A549 (cell line): ENCODE data around the gene TTC21A. TPM values are rescaled to one million over a fixed set of nuclear protein-coding genes. Genes with fewer than 3 reads are reported as not detected.

Experiments used
- ATAC-seq, 2 experiments: fragments of 200-7000 bp in 1 of 2; fragments of >200 bp in 1 of 2; cut with Nextera tagmentation in 1 of 2; cut with Tn5 transposase in 1 of 2; 3 replicates each; pipeline versions ENCODE4 v1.8.0 to v1.9.1; 2018 to 2020; ENCODE audit warnings: mild to moderate bottlenecking in 1 of 2, moderate library complexity in 1 of 2
- CTCF ChIA-PET: fragments of 300-600 bp; sonication (Branson Sonifier 250); formaldehyde crosslinking; extraction: SDS; loops from one replicate; lab custom pipeline; 2021; ENCODE audit warnings: antibody characterized with exemption, inconsistent platforms; lab: Yijun Ruan, JAX
- POLR2A ChIA-PET: fragments of 350-600 bp; formaldehyde crosslinking; extraction: SDS; loops from one replicate; lab custom pipeline; 2021; ENCODE audit warnings: antibody characterized with exemption, inconsistent platforms; lab: Yijun Ruan, JAX
- DNase-seq, 2 experiments: peaks; one replicate each; pipeline versions ENCODE4 v3.0.0 to v3.0.0-alpha.2; 2011 to 2016; ENCODE audit warnings: low read depth in 1 of 2, low spot score in 1 of 2
- FAIRE-seq: peaks from 2 replicates; lab custom pipeline; 2011; peaks lifted over from hg19 to GRCh38; lab: Jason Lieb, UNC
- H3K27ac ChIP-seq, 2 experiments: fragments of >200 bp; sonication (Bioruptor Twin); formaldehyde crosslinking; 3 replicates each; pipeline ENCODE4 v1.5.1; 2016 to 2017
- H3K4me1 ChIP-seq: fragments of >200 bp; sonication (Bioruptor Twin); formaldehyde crosslinking; 3 replicates; pipeline ENCODE4 v1.6.1; 2016
- H3K4me2 ChIP-seq: fragments of >200 bp; sonication (Bioruptor Twin); formaldehyde crosslinking; 3 replicates; pipeline ENCODE4 v1.6.1; 2016
- H3K4me3 ChIP-seq: fragments of >200 bp; sonication (Bioruptor Twin); formaldehyde crosslinking; 3 replicates; pipeline ENCODE4 v1.5.1; 2016
- H3K9me3 ChIP-seq: fragments of >200 bp; sonication (Bioruptor Twin); formaldehyde crosslinking; 3 replicates; pipeline ENCODE4 v1.6.1; 2016
- CHD4 ChIP-seq: fragments of 200-600 bp; sonication (generic); IDR thresholded peaks from 2 replicates; pipeline ENCODE4 v1.6.1; 2016; ENCODE audit warnings: antibody characterized with exemption, mild to moderate bottlenecking, borderline replicate concordance
- CTCF ChIP-seq: fragments of >200 bp; sonication (Bioruptor Twin); formaldehyde crosslinking; IDR thresholded peaks from 3 replicates; pipeline ENCODE4 v1.5.1; 2016
- EP300 ChIP-seq, 2 experiments: fragments of >200 bp; sonication (Bioruptor Twin); formaldehyde crosslinking; IDR thresholded peaks; 2 replicates in 1 of 2; 3 replicates in 1 of 2; pipeline ENCODE4 v1.6.1; 2016 to 2017
- ESRRA ChIP-seq: fragments of 150-350 bp; IDR thresholded peaks from 2 replicates; pipeline ENCODE4 v1.6.1; 2014; ENCODE audit warnings: mild to moderate bottlenecking, low read length, borderline replicate concordance
- FOXS1 ChIP-seq: fragments of 250-450 bp; sonication (Bioruptor Pico); IDR thresholded peaks from 2 replicates; pipeline ENCODE4 v1.5.0; 2020; ENCODE audit warnings: mild to moderate bottlenecking, moderate library complexity
- HOXB13 ChIP-seq: fragments of 250-450 bp; sonication (Bioruptor Pico); IDR thresholded peaks from 2 replicates; pipeline ENCODE4 v1.5.0; 2020; ENCODE audit warnings: low read depth, mild to moderate bottlenecking, moderate library complexity
- MAFK ChIP-seq: fragments of 450-650 bp; IDR thresholded peaks from 2 replicates; pipeline ENCODE4 v1.6.1; 2014; ENCODE audit not compliant: partially characterized antibody
- MAX ChIP-seq: IDR thresholded peaks from 2 replicates; pipeline ENCODE4 v1.6.1; 2012
- PBX3 ChIP-seq: IDR thresholded peaks from 2 replicates; pipeline ENCODE4 v1.6.1; 2012
- POLR2AphosphoS2 ChIP-seq: conservative IDR thresholded peaks from 2 replicates; pipeline ENCODE4 v1.6.1; 2012; ENCODE audit warnings: low read length, improper control_type of control experiment, inconsistent platforms
- RARB ChIP-seq: fragments of 250-450 bp; sonication (Bioruptor Pico); IDR thresholded peaks from 2 replicates; pipeline ENCODE4 v1.8.0; 2021; ENCODE audit warnings: mild to moderate bottlenecking, moderate library complexity
- RFX5 ChIP-seq: fragments of 450-650 bp; IDR thresholded peaks from 2 replicates; pipeline ENCODE4 v1.7.1; 2014; ENCODE audit warnings: antibody characterized with exemption, mild to moderate bottlenecking, moderate library complexity
- TP53 ChIP-seq: fragments of 250-450 bp; sonication (Bioruptor Pico); IDR thresholded peaks from 2 replicates; pipeline ENCODE4 v1.5.0; 2021; ENCODE audit warnings: mild to moderate bottlenecking, moderate library complexity
- USF2 ChIP-seq: fragments of 450-650 bp; IDR thresholded peaks from 2 replicates; pipeline ENCODE4 v1.6.1; 2014; ENCODE audit warnings: antibody characterized with exemption
- WGBS: methylation state at CpG from one replicate; pipeline ENCODE4 v1.1.6; 2017; ENCODE audit errors: missing lambda C conversion rate; 5-methylcytosine and 5-hydroxymethylcytosine counted together
- polyA plus RNA-seq, 4 experiments: library from polyadenylated mRNA; depleted of rRNA in 3 of 4; stranded (reverse); fragments of >200 nt; fragmentation: RNase III in 1 of 4; extraction: RNeasy Plus Mini Kit Qiagen cat#74134 plus additional on column Dnase treatment in 1 of 4; gene quantifications; 2 replicates in 3 of 4; 3 replicates in 1 of 4; pipeline ENCODE4 v1.2.3, GENCODE V29; 2011 to 2017

The TTC21A gene
- polyA plus RNA-seq, 2 of the 4 experiments (the other 2 are of a cell fraction) = 1.1 to 1.4 TPM

GRCh38 chr3:39097716-39098472, 9.6 kb upstream of the TTC21A start (continued):
- TF ChIP-seq USF2 (no peak), FOXS1 (CRISPR knock-in tag) (no peak), MAX (no peak), CTCF (no peak)

GRCh38 chr3:39098473-39099000, 8.9 kb upstream of the TTC21A start:
- ATAC-seq (no peak), DNase-seq (no peak), FAIRE-seq (no peak)
- Histone ChIP-seq H3K4me3 (no peak overlapping the region), H3K27ac (no peak overlapping the region), H3K4me2 (no peak overlapping the region), H3K9me3 (no peaks in the 10 kb centered on the region), H3K4me1 (no peaks in the 10 kb centered on the region)
- POLR2A ChIA-PET = no interaction called here
- no peak for TF ChIP-seq CHD4
- TF ChIP-seq RFX5 = no peak
- CTCF ChIA-PET = interaction anchor here (1.8 to 14.1 kb wide), 2 partner anchors 28 to 192 kb away, joined by 7 to 164 read pairs; no protein-coding TSS in a partner anchor
- WGBS = 94% methylated on average over 8 of the region's 8 CpGs

GRCh38 chr3:39099242-39099641, 8.2 kb upstream of the TTC21A start:
- CTCF ChIA-PET = interaction anchor here (14.1 kb wide), 1 partner anchor 191 kb away, joined by 164 read pairs; no protein-coding TSS in a partner anchor
- POLR2A ChIA-PET = no interaction called here
- no peaks in the 10 kb centered on the region for H3K4me1 ChIP-seq
- no peak overlapping the region for H3K4me2 ChIP-seq
- ATAC-seq (no peak), FAIRE-seq (no peak), DNase-seq (no peak)
- no peak overlapping the region for H3K4me3 ChIP-seq
- no peak overlapping the region for H3K27ac ChIP-seq
- TF ChIP-seq ESRRA (no peak), TP53 (CRISPR knock-in tag) (no peak), RFX5 (no peak), EP300 (IDR thresholded peaks at IDR 0.05) (no peak), MAFK (no peak), PBX3 (no peak), HOXB13 (CRISPR knock-in tag) (no peak), RARB (CRISPR knock-in tag) (no peak), POLR2AphosphoS2 (no peak)
- 92% methylated on average over 1 of the region's 1 CpG for WGBS
- H3K9me3 ChIP-seq = no peaks in the 10 kb centered on the region
